PC-3 (cell line): Measurements from ENCODE around the gene ALOXE3. TPM values are rescaled to one million over a fixed set of nuclear protein-coding genes. Genes with fewer than 3 reads are reported as not detected.

Source experiments
- ATAC-seq: fragments of 200-7000 bp; cut with Tn5 transposase; 2 replicates; pipeline ENCODE4 v1.9.1; 2020; ENCODE audit warnings: mild to moderate bottlenecking, moderate library complexity
- BruUV-seq: library from RNA; stranded (reverse); fragments of 400-500 nt; replicated peaks from 2 replicates; lab custom pipeline; 2021; lab: Mats Ljungman, UMichigan
- CTCF ChIA-PET: fragments of 300-600 bp; sonication (Branson Sonifier 250); formaldehyde crosslinking; loops from one replicate; lab custom pipeline; 2022; ENCODE audit warnings: antibody characterized with exemption; lab: Charles Lee
- POLR2A ChIA-PET: fragments of 300-600 bp; sonication (Branson Sonifier 250); formaldehyde crosslinking; loops from one replicate; lab custom pipeline; 2022; ENCODE audit warnings: antibody characterized with exemption; ENCODE audit not compliant: unreplicated experiment; lab: Charles Lee
- DNase-seq: peaks from one replicate; pipeline ENCODE4 v3.0.0-alpha.2; 2015
- H2AFZ ChIP-seq: fragments of 300-600 bp; sonication (generic); 2 replicates; pipeline ENCODE4 v1.6.0; 2016; ENCODE audit warnings: antibody characterized with exemption, low read length
- H3F3A ChIP-seq: fragments of 300-600 bp; sonication (generic); one replicate; pipeline ENCODE4 v1.6.0; 2017; ENCODE audit warnings: antibody characterized with exemption, low read length, control low read depth, mild to moderate bottlenecking; ENCODE audit not compliant: unreplicated experiment
- H3K27ac ChIP-seq: fragments of 300-600 bp; sonication (generic); 2 replicates; pipeline ENCODE4 v1.5.1; 2016; ENCODE audit warnings: mild to moderate bottlenecking, low read length
- H3K27me3 ChIP-seq: fragments of 300-600 bp; sonication (generic); 2 replicates; pipeline ENCODE4 v1.6.1; 2016; ENCODE audit warnings: low read length, mixed read lengths
- H3K36me3 ChIP-seq: fragments of 300-600 bp; sonication (generic); 2 replicates; pipeline ENCODE4 v1.6.1; 2016; ENCODE audit warnings: low read depth, mixed run types, low read length, mixed read lengths
- H3K4me1 ChIP-seq: fragments of 300-600 bp; sonication (generic); 2 replicates; pipeline ENCODE4 v1.5.1; 2016; ENCODE audit warnings: low read length; ENCODE audit not compliant: insufficient read depth
- H3K4me2 ChIP-seq: fragments of 300-600 bp; sonication (generic); 2 replicates; pipeline ENCODE4 v1.6.0; 2016; ENCODE audit warnings: low read length
- H3K4me3 ChIP-seq: fragments of 300-600 bp; sonication (generic); 2 replicates; pipeline ENCODE4 v1.5.1; 2016; ENCODE audit warnings: mild to moderate bottlenecking, low read length, mixed read lengths
- H3K79me2 ChIP-seq: fragments of 300-600 bp; sonication (generic); 2 replicates; pipeline ENCODE4 v1.6.1; 2017; ENCODE audit warnings: low read length, mixed read lengths
- H3K9ac ChIP-seq: fragments of 300-600 bp; sonication (generic); 2 replicates; pipeline ENCODE4 v1.6.0; 2016; ENCODE audit warnings: mild to moderate bottlenecking, low read length
- H3K9me2 ChIP-seq: fragments of 300-600 bp; sonication (generic); replicated peaks from 2 replicates; pipeline ENCODE4 v1.6.1; 2016; ENCODE audit warnings: mixed run types, low read length, mixed read lengths
- H3K9me3 ChIP-seq: fragments of 300-600 bp; sonication (generic); 2 replicates; pipeline ENCODE4 v1.6.1; 2016; ENCODE audit warnings: low read length, mixed read lengths
- H4K20me1 ChIP-seq: fragments of 300-600 bp; sonication (generic); 2 replicates; pipeline ENCODE4 v1.6.1; 2016; ENCODE audit warnings: low read length, mixed read lengths
- EZH2 ChIP-seq: fragments of 300-600 bp; sonication (generic); IDR thresholded peaks from one replicate; pipeline ENCODE4 v1.6.1; 2017; ENCODE audit warnings: antibody characterized with exemption, mild to moderate bottlenecking, low read length; ENCODE audit not compliant: unreplicated experiment
- EZH2phosphoT487 ChIP-seq: fragments of 300-600 bp; sonication (generic); IDR thresholded peaks from 2 replicates; pipeline ENCODE4 v1.6.1; 2018; ENCODE audit warnings: mild to moderate bottlenecking, antibody characterized with exemption, low read length, borderline replicate concordance
- intact Hi-C: fragments of 100-400 bp; cut with micrococcal nuclease; formaldehyde crosslinking; loops from 2 replicates; pipeline ENCODE4 v1.9.0; 2023
- microRNA-seq: library from miRNA; unstranded; fragments of <30 nt; microRNA quantifications from one replicate; pipeline ENCODE4 v1.1.0, GENCODE V29; 2020; ENCODE audit not compliant: unreplicated experiment
- total RNA-seq: library from RNA; depleted of rRNA; stranded (reverse); fragments of >200 nt; gene quantifications from 2 replicates; pipeline ENCODE4 v1.2.3, GENCODE V29; 2014; rRNA removed
- TF ChIP-seq, protein P1 (sequence below): fragments of 300-600 bp; sonication (generic); conservative IDR thresholded peaks from 2 replicates; pipeline ENCODE4 v1.5.1; 2017; ENCODE audit warnings: antibody characterized with exemption, low read depth, mild to moderate bottlenecking, low read length

ALOXE3 gene
- total RNA-seq, 1 experiment from 2014 or later, result 1.4 TPM

DNA sequence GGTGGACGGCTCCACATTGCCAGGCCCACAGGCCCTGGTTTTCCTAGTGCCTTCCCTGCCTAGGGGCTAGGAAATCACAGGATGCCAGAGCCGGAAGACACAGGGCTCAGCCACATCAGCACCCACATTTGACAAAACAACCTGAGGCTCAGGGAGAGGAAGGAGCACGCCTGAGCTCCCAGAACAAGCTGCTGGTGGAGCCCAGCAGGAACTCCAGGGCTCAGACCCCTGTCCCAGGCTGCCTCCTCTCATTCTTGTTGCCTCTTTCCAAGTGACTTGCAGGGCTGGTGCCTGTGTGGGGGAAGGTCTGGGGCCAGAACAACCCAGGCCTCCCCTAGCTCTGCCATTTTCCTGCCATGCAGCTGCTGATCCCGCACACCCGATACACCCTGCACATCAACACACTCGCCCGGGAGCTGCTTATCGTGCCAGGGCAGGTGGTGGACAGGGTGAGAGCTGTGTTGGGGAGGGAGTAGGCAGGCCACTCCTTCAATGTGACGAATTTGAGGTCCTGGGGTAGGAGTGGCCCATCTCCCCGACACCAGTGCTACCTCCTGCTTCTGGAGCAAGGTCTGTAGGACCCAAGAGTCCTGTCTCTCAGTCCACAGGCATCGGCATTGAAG lies 71.9 kb downstream of the ALOXE3 start:
- intact Hi-C loops, result no loop called here

More for the DNA sequence above, 71.9 kb downstream of the ALOXE3 start:
- Histone ChIP-seq H3K27ac (no peak overlapping the region), H3K9me2 (no peaks in the 10 kb centered on the region), H3F3A (no peaks in the 10 kb centered on the region), H3K4me3 (no peak overlapping the region), H3K79me2 (no peaks in the 10 kb centered on the region), H3K4me2 (no peak overlapping the region), H3K36me3 (no peaks in the 10 kb centered on the region), H3K27me3 (no peaks in the 10 kb centered on the region), H3K9ac (no peak overlapping the region), H3K9me3 (no peaks in the 10 kb centered on the region), H4K20me1 (no peaks in the 10 kb centered on the region), H3K4me1 (no peaks in the 10 kb centered on the region), H2AFZ (no peak overlapping the region)
- BruUV-seq, result no TSS peak
- POLR2A ChIA-PET, result no interaction called here
- no peak for TF ChIP-seq EZH2
- TF ChIP-seq EZH2phosphoT487, result no peak
- TF ChIP-seq, protein P1, sequence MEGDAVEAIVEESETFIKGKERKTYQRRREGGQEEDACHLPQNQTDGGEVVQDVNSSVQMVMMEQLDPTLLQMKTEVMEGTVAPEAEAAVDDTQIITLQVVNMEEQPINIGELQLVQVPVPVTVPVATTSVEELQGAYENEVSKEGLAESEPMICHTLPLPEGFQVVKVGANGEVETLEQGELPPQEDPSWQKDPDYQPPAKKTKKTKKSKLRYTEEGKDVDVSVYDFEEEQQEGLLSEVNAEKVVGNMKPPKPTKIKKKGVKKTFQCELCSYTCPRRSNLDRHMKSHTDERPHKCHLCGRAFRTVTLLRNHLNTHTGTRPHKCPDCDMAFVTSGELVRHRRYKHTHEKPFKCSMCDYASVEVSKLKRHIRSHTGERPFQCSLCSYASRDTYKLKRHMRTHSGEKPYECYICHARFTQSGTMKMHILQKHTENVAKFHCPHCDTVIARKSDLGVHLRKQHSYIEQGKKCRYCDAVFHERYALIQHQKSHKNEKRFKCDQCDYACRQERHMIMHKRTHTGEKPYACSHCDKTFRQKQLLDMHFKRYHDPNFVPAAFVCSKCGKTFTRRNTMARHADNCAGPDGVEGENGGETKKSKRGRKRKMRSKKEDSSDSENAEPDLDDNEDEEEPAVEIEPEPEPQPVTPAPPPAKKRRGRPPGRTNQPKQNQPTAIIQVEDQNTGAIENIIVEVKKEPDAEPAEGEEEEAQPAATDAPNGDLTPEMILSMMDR, result no peak
- CTCF ChIA-PET, result no interaction called here
- ATAC-seq, result no peak
- DNase-seq, result no peak

Small RNA genes lying within 50 kb of the gene (microRNA-seq; reads per million reads assigned to microRNA genes)
- gene MIR4314, result not detected
- not detected for gene MIR6883

Other genes starting within 250 kb of the ALOXE3 start
- 102 and 151 TPM in 2 replicates for gene CHD3, start 229.7 kb downstream of the ALOXE3 start, total RNA-seq
- 0.11 and 0.52 TPM in 2 replicates for gene RNF227, start 202.2 kb downstream of the ALOXE3 start, total RNA-seq
- gene KCNAB3, start 188.7 kb downstream of the ALOXE3 start, total RNA-seq, result 0.26 and 0.75 TPM in 2 replicates
- gene TRAPPC1, start 186.6 kb downstream of the ALOXE3 start, total RNA-seq, result 26.4 and 30.5 TPM in 2 replicates
- gene CNTROB, start 186.3 kb downstream of the ALOXE3 start, total RNA-seq, result 27.5 and 40.5 TPM in 2 replicates
- 0.12 TPM in 1 of 2 replicates, not detected in the other for gene GUCY2D, start 115.9 kb downstream of the ALOXE3 start, total RNA-seq
- not detected in 2 replicates for gene ALOX15B, start 79.5 kb downstream of the ALOXE3 start, total RNA-seq
- 0.55 and 1.2 TPM in 2 replicates for gene ALOX12B, start 30.8 kb downstream of the ALOXE3 start, total RNA-seq
- gene HES7, start 5.6 kb upstream of the ALOXE3 start, total RNA-seq, result 2.9 TPM in 1 of 2 replicates, not detected in the other
- 25.0 and 47.2 TPM in 2 replicates for gene PER1, start 33.9 kb upstream of the ALOXE3 start, total RNA-seq
- 5.0 and 18.0 TPM in 2 replicates for gene VAMP2, start 44.4 kb upstream of the ALOXE3 start, total RNA-seq
- 19.0 and 26.6 TPM in 2 replicates for gene TMEM107, start 57.9 kb upstream of the ALOXE3 start, total RNA-seq
- gene BORCS6, start 71.7 kb upstream of the ALOXE3 start, total RNA-seq, result 5.9 and 7.3 TPM in 2 replicates
- 72.3 and 82.9 TPM in 2 replicates for gene AURKB, start 92.1 kb upstream of the ALOXE3 start, total RNA-seq
- gene CTC1, start 129.5 kb upstream of the ALOXE3 start, total RNA-seq, result 7.8 and 8.4 TPM in 2 replicates
- gene PFAS, start 130.8 kb upstream of the ALOXE3 start, total RNA-seq, result 29.0 and 59.6 TPM in 2 replicates
- 18.0 and 22.8 TPM in 2 replicates for gene RANGRF, start 170.2 kb upstream of the ALOXE3 start, total RNA-seq
- gene SLC25A35, start 176.9 kb upstream of the ALOXE3 start, total RNA-seq, result 1.6 and 2.3 TPM in 2 replicates
- gene ARHGEF15, start 191.7 kb upstream of the ALOXE3 start, total RNA-seq, result not detected in 2 replicates
- gene ODF4, start 221.3 kb upstream of the ALOXE3 start, total RNA-seq, result not detected in 2 replicates